ENCODE results near the gene CFAP251.
"Not testable (repeated sequence)": the region's sequence is repeated elsewhere in the genome, so short reads cannot be mapped to it uniquely, and the experiment has no call there.

CFAP251 gene

GRCh38 chr12:121926874-121927706 is 8.7 kb downstream of the CFAP251 start:
- peaks cover 3% of the 10 kb centered on the region for H3K36me3 ChIP-seq (ENCODE audit: insufficient read depth, insufficient read length, low read length)
- H3K4me1 ChIP-seq (ENCODE audit: insufficient read depth, insufficient read length), result peaks cover 4% of the 10 kb centered on the region
- peak overlapping the region; percentile 4 for H3K9ac ChIP-seq (ENCODE audit: insufficient read length, low read depth)
- no peak for TF ChIP-seq YY1 (IDR thresholded peaks at IDR 0.05; ENCODE audit: insufficient read depth, insufficient read length)
- TF ChIP-seq ZNF274 (IDR thresholded peaks at IDR 0.05; ENCODE audit: low read depth, low read length), result no peak
- no peak for TF ChIP-seq SUZ12 (IDR thresholded peaks at IDR 0.05; ENCODE audit: extremely low read depth, insufficient read depth, insufficient read length)
- DNase-seq (ENCODE audit: low read depth, low spot score), result no peak
- no peak overlapping the region for H3K4me3 ChIP-seq (ENCODE audit: insufficient read length, low read depth)
- no peaks in the 10 kb centered on the region for H3K9me3 ChIP-seq (ENCODE audit: insufficient read depth, low read length)
- H3K27me3 ChIP-seq (ENCODE audit: insufficient read depth, insufficient read length), result no peaks in the 10 kb centered on the region

- TF ChIP-seq SUZ12 (IDR thresholded peaks at IDR 0.05; ENCODE audit: extremely low read depth, insufficient read depth, insufficient read length), result no peak
- TF ChIP-seq YY1 (IDR thresholded peaks at IDR 0.05; ENCODE audit: insufficient read depth, insufficient read length), result no peak
- no peak for TF ChIP-seq ZNF274 (IDR thresholded peaks at IDR 0.05; ENCODE audit: low read depth, low read length)
- Histone ChIP-seq H3K36me3 (ENCODE audit: insufficient read depth, insufficient read length, low read length) (peaks cover 8% of the 10 kb centered on the region), H3K4me1 (ENCODE audit: insufficient read depth, insufficient read length) (no peaks in the 10 kb centered on the region), H3K9ac (ENCODE audit: insufficient read length, low read depth) (no peak overlapping the region), H3K27me3 (ENCODE audit: insufficient read depth, insufficient read length) (no peaks in the 10 kb centered on the region), H3K9me3 (ENCODE audit: insufficient read depth, low read length) (no peaks in the 10 kb centered on the region), H3K4me3 (ENCODE audit: insufficient read length, low read depth) (no peak overlapping the region)
- DNase-seq (ENCODE audit: low read depth, low spot score), result no peak
Observed at GRCh38 chr12:121927813-121928212, 9.4 kb downstream of the CFAP251 start.

GRCh38 chr12:121929545-121929944 is 11.2 kb downstream of the CFAP251 start:
- DNase-seq (ENCODE audit: low read depth, low spot score); H3K4me1 ChIP-seq (ENCODE audit: insufficient read depth, insufficient read length); H3K9me3 ChIP-seq (ENCODE audit: insufficient read depth, low read length); H3K9ac ChIP-seq (ENCODE audit: insufficient read length, low read depth); H3K4me3 ChIP-seq (ENCODE audit: insufficient read length, low read depth); H3K27me3 ChIP-seq (ENCODE audit: insufficient read depth, insufficient read length): not testable (repeated sequence)
- peaks cover 13% of the 10 kb centered on the region for H3K36me3 ChIP-seq (ENCODE audit: insufficient read depth, insufficient read length, low read length)

- no peak overlapping the region for H3K4me3 ChIP-seq (ENCODE audit: insufficient read length, low read depth)
- DNase-seq (ENCODE audit: low read depth, low spot score), result no peak
- H3K9ac ChIP-seq (ENCODE audit: insufficient read length, low read depth), result no peak overlapping the region
- H3K36me3 ChIP-seq (ENCODE audit: insufficient read depth, insufficient read length, low read length), result peaks cover 16% of the 10 kb centered on the region
- no peaks in the 10 kb centered on the region for H3K27me3 ChIP-seq (ENCODE audit: insufficient read depth, insufficient read length)
- TF ChIP-seq ZNF274 (IDR thresholded peaks at IDR 0.05; ENCODE audit: low read depth, low read length) (no peak), YY1 (IDR thresholded peaks at IDR 0.05; ENCODE audit: insufficient read depth, insufficient read length) (no peak), SUZ12 (IDR thresholded peaks at IDR 0.05; ENCODE audit: extremely low read depth, insufficient read depth, insufficient read length) (no peak)
- H3K9me3 ChIP-seq (ENCODE audit: insufficient read depth, low read length), result no peaks in the 10 kb centered on the region
- peaks cover 3% of the 10 kb centered on the region for H3K4me1 ChIP-seq (ENCODE audit: insufficient read depth, insufficient read length)
Observed at GRCh38 chr12:121930862-121931261, 12.5 kb downstream of the CFAP251 start.

GRCh38 chr12:121932176-121932536 is 13.8 kb downstream of the CFAP251 start:
- Histone ChIP-seq H3K36me3 (ENCODE audit: insufficient read depth, insufficient read length, low read length) (peaks cover 21% of the 10 kb centered on the region), H3K4me3 (ENCODE audit: insufficient read length, low read depth) (no peak overlapping the region), H3K9me3 (ENCODE audit: insufficient read depth, low read length) (peaks cover 5% of the 10 kb centered on the region; the same call in 1 of the 2 replicates), H3K27me3 (ENCODE audit: insufficient read depth, insufficient read length) (no peaks in the 10 kb centered on the region), H3K9ac (ENCODE audit: insufficient read length, low read depth) (no peak overlapping the region), H3K4me1 (ENCODE audit: insufficient read depth, insufficient read length) (peaks cover 3% of the 10 kb centered on the region)
- DNase-seq (ENCODE audit: low read depth, low spot score), result no peak
- no peak for TF ChIP-seq SUZ12 (IDR thresholded peaks at IDR 0.05; ENCODE audit: extremely low read depth, insufficient read depth, insufficient read length)
- TF ChIP-seq ZNF274 (IDR thresholded peaks at IDR 0.05; ENCODE audit: low read depth, low read length), result no peak
- TF ChIP-seq YY1 (IDR thresholded peaks at IDR 0.05; ENCODE audit: insufficient read depth, insufficient read length), result no peak

- Histone ChIP-seq H3K9me3 (ENCODE audit: insufficient read depth, low read length) (peaks cover 5% of the 10 kb centered on the region; the same call in 1 of the 2 replicates), H3K27me3 (ENCODE audit: insufficient read depth, insufficient read length) (no peaks in the 10 kb centered on the region), H3K4me1 (ENCODE audit: insufficient read depth, insufficient read length) (peaks cover 3% of the 10 kb centered on the region), H3K36me3 (ENCODE audit: insufficient read depth, insufficient read length, low read length) (peaks cover 29% of the 10 kb centered on the region), H3K9ac (ENCODE audit: insufficient read length, low read depth) (no peak overlapping the region), H3K4me3 (ENCODE audit: insufficient read length, low read depth) (no peak overlapping the region)
- TF ChIP-seq SUZ12 (IDR thresholded peaks at IDR 0.05; ENCODE audit: extremely low read depth, insufficient read depth, insufficient read length) (no peak), ZNF274 (IDR thresholded peaks at IDR 0.05; ENCODE audit: low read depth, low read length) (no peak), YY1 (IDR thresholded peaks at IDR 0.05; ENCODE audit: insufficient read depth, insufficient read length) (no peak)
- DNase-seq (ENCODE audit: low read depth, low spot score), result no peak
Observed at GRCh38 chr12:121932914-121933521, 14.6 kb downstream of the CFAP251 start.

- Histone ChIP-seq H3K9ac (ENCODE audit: insufficient read length, low read depth) (no peak overlapping the region), H3K4me1 (ENCODE audit: insufficient read depth, insufficient read length) (peaks cover 3% of the 10 kb centered on the region), H3K27me3 (ENCODE audit: insufficient read depth, insufficient read length) (no peaks in the 10 kb centered on the region), H3K4me3 (ENCODE audit: insufficient read length, low read depth) (no peak overlapping the region), H3K36me3 (ENCODE audit: insufficient read depth, insufficient read length, low read length) (peaks cover 29% of the 10 kb centered on the region), H3K9me3 (ENCODE audit: insufficient read depth, low read length) (peaks cover 5% of the 10 kb centered on the region; the same call in 1 of the 2 replicates)
- DNase-seq (ENCODE audit: low read depth, low spot score), result peak; percentile 67
- TF ChIP-seq YY1 (IDR thresholded peaks at IDR 0.05; ENCODE audit: insufficient read depth, insufficient read length) (no peak), ZNF274 (IDR thresholded peaks at IDR 0.05; ENCODE audit: low read depth, low read length) (no peak), SUZ12 (IDR thresholded peaks at IDR 0.05; ENCODE audit: extremely low read depth, insufficient read depth, insufficient read length) (no peak)
Observed at GRCh38 chr12:121933522-121934308, 15.3 kb downstream of the CFAP251 start.
